SIG-M5 treated with dmso at 0.1 percent for 504 hours (cell line): ENCODE data around the gene OR56B4.
"Not testable (repeated sequence)": the region's sequence is repeated elsewhere in the genome, so short reads cannot be mapped to it uniquely, and the experiment has no call there.

Source experiments
- DNase-seq: peaks from one replicate; lab custom pipeline; 2025; ENCODE audit not compliant: unreplicated experiment; lab: John Stamatoyannopoulos, UW

The OR56B4 gene, protein sequence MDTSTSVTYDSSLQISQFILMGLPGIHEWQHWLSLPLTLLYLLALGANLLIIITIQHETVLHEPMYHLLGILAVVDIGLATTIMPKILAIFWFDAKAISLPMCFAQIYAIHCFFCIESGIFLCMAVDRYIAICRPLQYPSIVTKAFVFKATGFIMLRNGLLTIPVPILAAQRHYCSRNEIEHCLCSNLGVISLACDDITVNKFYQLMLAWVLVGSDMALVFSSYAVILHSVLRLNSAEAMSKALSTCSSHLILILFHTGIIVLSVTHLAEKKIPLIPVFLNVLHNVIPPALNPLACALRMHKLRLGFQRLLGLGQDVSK

DNA sequence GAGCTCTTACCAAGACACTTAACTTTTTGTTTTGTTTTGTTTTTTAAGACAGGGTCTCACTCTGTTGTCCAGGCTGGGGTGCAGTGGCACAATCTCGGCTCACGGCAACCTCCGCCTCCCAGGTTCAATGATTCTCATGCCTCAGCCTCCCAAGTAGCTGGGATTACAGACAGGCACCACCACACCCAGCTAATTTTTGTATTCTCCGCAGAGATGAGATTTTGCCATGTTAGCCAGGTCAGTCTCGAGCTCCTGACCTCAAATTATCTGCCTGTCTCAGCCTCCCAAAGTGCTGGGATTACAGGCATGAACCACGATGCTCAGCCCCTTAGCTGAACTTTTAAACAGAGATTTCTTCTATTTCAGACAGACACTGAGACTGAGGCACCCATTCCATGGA lies at the start of gene OR56B4:
OR56B4 (plus strand) TSS at position 301 of the 400 bp plus-strand sequence; CDS start at position 396, 95 bp downstream.
- DNase-seq = not testable (repeated sequence)

DNA sequence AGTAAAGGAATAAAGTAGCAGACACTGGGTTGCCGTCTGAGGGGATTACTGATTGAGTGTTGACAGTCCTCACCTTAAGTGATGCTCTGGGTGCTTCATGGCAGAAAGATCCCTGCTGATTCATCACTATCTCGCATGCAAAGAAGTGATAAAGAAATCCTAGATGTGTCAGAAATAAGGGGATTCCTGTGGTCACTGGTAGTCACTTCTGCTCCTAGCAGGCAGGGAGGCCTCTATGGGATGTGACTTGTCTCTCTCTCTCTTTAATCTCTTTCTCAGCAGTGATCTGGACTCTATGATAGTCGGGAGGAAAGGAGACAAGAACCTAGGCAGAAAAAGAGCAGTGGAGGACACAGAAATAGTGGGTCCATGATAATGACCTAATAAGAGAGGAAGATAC lies 46.0 kb upstream of the OR56B4 start:
- no peak for DNase-seq

DNA sequence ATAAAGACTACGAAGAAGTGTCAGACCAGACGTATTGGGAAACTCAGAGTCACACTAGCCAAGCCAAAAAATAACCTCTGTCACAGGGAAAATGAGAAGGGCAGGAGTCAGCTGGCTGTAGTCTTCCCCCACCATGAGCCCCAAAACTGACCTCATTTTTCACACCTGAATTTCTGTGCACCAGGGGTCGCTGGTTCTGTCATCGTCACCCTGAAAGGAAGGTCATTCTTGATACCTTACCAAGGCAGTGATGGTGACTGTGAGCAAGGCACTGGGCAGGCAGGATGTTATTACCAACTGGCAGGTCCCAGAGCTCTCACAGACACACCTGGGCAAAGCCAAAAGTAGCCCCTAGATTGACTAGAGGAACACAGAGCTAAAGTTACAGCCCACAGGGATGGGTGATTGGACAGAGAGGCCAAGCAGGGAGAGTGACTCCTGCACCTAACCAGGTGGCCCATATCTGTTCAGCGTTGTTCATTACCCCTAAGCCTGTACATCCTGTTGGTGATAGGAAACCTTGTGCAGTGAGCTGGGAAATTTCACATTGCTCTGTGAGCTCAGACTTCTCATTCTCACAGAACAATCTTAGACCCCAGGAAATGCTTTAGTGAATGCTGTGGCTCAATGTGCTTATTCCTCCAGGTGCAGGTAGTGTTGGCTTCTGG lies 44.7 kb upstream of the OR56B4 start:
- no peak for DNase-seq

DNA sequence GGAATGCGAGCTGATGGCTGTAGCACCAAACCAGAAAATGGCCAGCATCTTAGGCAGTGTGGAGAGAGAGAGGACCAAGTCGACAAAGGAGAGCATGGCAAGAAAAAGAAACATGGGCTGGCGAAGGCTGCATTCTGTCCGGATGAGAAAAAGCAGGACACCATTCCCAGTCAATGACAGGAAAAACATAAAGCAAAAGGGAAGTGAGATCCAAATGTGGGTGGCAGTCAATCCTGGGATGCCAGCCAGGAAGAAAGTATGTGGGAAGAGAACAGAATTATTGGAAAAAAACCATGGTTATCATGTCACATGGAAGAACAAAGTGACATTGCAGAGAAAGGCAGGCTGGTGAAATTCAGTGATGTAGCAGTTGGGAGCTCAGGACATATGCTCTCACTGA lies 40.0 kb upstream of the OR56B4 start:
- no peak for DNase-seq

DNA sequence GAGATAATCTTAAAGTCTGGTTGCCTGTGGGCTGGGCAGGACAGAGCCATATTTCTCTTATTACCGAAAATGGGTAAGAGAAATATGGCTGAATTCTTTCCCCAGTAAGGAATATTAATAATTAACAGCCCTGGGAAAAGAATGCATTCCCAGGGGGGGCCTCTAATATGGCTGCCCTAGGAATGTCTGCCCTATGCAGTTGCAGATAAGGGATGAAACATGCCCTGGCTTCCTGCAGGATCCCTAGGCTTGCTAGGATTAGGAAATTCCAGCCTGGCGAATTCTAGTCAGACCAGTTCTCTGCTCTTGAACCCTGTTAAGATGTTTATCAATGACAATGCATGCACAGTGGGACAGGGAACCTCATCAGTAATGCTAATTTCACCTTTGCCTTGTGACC lies 31.0 kb upstream of the OR56B4 start:
- not testable (repeated sequence) for DNase-seq

DNA sequence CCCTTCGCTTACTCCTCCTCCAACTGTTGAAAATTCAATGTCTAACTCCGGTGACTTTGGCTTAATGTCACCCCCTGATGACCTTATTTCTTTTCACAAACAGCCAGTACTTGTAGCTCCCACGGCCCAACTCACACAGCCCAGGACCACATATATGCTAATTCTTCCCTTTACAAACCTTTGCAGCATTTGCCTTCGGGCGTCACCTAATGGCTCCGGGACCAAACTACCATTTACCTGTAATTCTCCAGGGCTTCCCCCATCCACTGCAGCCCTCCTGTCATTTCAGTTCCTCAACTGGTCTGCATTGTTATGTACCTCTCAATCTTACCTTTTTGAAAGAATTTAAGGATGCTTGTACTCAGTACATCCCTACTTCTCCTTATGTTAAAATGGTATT lies 29.8 kb upstream of the OR56B4 start:
- no peak for DNase-seq

DNA sequence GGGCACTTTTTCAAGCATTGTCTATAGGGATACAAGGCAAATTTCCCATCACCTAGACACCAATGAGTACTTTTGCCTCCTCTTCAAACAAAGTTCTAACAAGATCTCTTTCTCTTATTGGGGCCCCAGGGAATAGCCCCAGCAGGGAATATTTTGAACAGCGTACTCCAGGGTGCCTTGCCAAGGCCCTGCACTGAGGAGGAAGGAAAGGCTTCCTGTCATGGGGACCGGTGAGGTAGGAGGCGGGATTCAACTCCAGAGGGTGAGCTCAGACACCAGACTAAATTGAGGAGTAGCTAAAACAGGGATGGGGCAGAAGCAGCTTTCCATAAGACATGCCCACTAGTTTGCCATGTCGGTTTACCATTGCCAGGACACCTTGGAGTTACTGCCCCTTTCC lies 28.0 kb upstream of the OR56B4 start:
- DNase-seq = no peak

DNA sequence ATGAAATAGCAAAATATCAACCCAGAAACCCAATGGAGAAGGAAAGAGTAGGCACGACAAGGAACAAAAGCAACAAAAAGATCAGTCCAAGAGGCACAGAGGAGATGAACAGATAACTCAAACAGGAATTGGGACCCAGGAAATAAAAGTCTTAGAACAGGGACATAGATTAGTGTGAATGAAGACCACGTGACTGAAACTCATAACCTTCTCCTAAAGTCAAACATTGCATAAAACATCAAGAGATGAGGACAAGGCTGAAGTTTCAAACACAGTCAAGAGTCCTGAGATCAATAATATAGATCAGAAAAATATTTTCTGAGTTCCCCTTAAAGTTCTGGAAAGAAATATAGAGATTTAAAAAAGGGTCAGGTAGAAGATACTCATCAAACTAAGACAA lies 24.4 kb upstream of the OR56B4 start:
- DNase-seq = no peak

DNA sequence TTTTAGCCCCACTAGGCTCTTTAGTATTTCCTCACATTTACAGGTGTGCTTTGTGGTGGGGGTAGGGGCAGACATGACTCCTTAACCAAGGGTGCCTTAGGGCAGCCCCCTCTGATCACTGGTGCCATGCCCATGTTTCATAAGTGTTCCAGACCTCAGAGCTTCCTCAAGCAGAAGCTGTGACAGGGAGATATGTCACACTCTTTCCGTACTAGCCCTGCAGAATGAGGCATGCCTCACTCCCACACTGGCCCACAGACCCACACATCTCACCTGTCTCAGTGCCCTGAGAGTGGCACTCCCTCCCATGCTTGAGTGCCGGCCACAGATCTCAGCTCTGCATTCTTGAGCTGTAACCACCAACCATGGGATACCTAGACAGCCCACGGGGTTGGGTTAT lies 22.9 kb upstream of the OR56B4 start:
- no peak for DNase-seq

DNA sequence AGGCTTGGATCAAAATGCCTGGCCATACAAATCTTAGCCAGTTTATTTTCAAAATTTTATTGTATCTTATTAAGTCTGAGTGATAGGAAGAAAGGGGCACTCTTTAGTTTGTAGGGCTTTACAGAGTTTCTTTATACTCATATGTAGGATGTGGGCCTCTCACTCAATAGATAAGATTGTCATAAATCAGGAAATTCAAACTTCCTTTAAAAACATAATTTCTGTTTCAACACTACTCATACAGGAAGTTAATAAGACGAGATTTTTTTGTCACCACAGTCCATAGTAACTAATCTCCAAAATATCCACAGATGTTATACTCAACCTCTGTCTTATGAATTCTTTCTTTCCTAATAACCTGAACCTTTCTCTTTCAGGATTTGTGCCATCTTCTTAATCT lies 13.3 kb upstream of the OR56B4 start:
- DNase-seq = no peak

DNA sequence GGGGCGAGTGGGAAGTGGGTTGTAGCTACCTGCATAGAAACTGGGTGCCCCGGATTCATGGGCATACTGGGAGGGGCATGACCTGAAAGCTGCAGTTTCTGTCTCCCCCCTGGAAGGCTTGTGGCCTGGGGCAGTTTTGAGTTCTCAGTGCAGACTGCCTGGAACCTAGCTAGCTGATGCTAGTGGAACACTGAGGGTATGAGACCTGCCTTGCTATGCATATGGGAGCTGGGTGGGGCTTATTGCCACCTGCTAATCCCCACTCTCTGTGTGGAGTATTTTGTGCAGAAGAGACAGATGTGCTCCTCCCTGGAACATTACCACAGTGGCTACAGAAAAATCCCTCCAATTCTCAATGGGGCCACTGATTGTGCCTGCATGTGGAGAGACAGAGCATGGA lies 11.7 kb upstream of the OR56B4 start:
- DNase-seq = no peak

DNA sequence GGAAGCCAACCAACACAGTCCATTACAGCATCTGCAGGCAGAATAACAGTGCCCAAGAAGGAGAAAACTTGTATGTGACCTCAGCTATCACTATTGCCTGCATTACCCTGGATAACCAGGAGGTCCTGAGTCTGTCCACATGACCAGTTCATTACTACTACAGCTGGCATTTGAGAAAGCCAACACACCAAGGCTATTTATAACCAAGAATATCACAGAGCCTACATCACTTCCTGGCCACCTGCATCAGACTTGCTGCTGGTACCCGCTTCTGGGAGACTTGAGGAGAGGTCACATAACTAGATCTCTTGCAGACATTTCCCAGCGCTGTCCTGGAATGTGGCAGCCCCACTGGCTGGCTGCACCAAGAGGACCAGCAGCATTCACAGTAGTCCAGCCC lies 11.1 kb upstream of the OR56B4 start:
- no peak for DNase-seq

DNA sequence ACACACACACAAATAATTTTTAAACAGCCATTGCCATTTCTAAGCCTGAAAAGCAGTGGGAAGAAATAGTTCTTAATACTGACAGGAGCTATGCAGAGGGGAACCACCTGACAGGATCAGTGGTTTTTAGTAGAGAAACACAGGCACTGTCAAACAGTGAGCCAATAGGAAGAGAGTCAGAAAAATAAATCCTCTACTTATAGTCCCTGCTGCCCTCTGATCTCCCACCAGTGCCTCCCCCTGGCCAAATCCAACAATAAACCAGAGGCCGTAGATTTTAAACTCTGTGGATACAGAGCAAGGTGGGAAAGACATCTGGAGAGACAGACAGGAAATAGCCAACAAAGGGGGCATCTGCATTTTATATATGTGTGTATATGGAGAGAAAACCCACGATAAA lies 7.9 kb upstream of the OR56B4 start:
- no peak for DNase-seq

DNA sequence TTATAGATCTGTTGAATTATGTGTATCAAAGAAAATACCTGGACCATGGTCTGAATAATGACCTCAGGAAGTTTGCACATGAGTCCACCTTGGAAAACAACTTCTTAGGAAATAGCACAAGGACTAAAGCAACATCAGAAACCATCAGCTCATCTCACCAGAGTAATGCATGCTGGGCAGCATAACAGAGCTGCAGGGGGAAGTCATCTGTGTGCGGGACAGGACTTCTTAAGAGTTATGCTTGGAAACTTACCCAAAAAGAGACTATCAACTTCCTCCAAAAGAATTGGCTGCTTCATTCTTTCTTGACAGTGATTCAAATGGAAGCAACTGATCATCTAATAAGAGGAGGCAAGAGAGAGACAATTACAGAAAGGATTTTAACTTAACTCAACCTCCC lies 2.5 kb downstream of the OR56B4 start:
- peak; percentile 28 for DNase-seq

DNA sequence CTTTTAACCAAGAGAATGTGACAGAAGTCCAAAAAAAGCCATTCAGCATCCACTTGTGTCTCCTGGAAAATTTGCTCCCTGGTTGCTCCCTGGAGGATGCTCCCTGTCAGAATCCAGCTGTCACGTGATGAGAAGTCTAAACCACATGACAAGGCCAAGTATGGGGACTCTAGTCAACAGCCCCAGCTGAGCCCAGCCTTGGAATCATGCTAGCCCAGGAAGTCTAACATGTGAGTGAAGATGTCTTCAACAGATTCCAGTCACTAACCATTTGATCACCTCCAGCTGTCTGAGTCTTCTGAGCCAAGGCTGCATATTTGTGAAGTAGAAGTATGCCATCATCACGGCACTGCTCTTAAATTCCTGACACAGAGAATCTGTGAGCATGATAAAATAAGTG lies 4.2 kb downstream of the OR56B4 start:
- DNase-seq = no peak

DNA sequence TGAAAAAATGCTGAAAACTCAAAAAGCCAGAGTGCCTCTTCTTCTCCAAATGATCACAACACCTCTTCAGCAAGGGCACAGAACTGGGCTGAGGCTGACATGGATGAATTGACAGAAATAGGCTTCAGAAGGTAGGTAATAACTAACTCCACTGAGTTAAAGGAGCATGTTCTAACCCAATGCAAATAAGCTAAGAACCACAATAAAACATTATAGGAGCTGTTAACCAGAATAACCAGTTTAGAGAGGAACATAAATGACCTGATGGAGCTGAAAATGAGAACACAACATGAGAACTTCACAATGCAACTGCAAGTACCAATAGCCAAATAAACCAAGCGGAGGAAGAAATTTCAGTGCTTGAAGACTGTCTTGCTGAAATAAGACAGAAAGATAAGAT lies 9.2 kb downstream of the OR56B4 start:
- no peak for DNase-seq

DNA sequence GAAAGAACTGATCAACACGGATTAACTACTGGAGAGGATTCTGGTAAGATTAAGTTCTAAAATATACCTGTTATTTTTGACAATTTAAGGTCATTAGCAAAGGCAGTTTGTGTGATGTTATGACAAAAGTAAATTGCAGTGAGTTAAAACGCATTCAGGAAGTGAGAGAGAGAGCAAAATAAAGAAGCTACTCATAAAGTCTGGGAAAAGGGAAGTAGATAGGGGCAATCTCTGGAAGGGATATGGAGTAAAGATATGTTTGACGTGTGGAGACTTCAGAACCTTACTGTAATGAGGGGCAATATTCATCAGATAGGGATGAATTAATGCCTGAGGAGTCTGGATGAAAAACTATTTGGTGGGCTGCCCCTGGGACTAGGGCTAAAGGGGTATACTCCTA lies 16.8 kb downstream of the OR56B4 start:
- peak; percentile 71 for DNase-seq

DNA sequence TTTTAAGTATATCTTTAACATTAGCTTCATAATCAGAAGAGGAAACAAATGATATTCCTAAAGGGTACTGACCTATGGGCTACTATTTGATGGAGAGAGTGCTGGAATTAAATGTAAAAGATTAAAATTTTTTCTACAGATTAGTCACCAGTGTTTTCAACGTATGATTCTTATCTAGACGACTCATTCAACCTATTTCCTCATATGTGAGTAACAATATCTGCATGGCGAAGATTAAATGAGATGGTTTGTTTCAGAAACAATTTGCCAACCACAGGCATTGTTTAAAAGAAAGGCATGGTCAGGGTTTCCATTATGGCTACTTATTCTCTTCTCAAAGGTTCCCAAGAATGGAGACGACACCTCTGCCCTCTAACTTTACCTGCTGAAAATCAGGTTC lies 20.4 kb downstream of the OR56B4 start:
- DNase-seq = peak; percentile 57

DNA sequence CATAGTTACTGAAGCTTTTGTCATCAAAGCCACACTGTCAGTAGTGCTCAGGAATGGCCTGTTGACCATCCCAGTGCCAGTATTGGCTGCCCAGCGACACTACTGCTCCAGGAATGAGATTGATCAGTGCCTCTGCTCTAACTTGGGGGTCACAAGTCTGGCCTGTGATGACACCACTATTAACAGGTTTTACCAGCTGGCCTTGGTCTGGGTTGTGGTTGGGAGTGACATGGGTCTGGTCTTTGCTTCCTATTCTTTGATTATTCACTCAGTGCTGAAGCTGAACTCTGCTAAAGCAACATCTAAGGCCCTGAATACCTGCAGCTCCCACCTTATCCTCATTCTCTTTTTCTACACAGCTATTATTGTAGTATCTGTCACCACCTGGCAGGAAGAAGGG lies 21.5 kb downstream of the OR56B4 start:
- DNase-seq = peak; percentile 61

DNA sequence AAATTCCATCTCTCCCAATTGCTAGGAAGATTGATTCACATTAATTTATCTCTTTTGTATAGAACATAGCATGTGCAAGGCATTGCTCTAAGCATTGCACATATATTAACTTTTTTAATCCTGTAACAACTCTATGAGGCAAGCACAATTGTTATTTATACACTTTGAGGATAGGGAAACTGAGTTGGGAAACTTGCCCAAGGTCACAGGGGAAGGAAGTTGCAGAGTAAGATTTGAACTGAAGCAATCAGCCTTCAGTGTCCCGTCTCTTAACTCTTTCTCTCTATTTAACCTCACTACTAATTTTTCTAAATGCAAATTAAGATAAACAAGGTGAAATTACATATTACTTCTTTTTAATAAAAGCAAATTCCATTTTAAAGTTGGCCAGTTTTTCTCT lies 22.2 kb downstream of the OR56B4 start:
- DNase-seq = peak; percentile 88

DNA sequence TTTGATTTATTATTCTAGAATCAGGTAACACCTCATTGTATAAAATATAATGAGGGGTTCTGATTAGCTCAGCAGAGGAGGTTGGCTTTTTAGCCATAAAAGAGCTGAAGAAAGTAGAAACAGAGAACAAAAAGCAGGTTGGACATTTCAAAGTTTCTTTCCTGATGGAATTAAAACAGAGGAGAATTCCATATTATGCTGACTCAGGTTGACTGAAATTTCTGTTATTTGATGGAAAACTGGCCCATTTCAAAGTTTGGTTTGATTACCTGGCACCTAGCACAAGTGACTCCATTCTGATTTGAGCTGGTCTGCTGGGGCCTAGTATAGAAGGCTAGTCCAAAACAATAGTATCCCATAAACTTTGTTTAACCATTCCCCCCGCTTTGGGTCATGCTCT lies 24.9 kb downstream of the OR56B4 start:
- DNase-seq = no peak

DNA sequence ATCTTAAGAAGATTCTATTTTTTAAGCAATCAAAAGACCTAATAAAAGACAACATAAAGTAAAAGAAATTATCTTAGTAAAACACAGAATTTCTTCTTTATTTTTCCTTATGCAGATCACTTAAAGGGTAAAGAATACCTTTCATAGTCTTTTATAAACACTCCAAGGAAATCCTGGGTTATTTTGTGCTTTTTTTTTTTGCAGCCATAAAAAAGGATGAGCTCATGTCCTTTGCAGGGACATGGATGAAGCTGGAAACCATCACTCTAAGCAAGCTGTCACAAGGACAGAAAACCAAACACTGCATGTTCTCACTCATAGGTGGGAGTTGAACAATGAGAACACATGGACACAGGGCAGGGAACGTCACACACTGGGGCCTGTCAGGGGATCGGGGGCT lies 28.5 kb downstream of the OR56B4 start:
- not testable (repeated sequence) for DNase-seq

DNA sequence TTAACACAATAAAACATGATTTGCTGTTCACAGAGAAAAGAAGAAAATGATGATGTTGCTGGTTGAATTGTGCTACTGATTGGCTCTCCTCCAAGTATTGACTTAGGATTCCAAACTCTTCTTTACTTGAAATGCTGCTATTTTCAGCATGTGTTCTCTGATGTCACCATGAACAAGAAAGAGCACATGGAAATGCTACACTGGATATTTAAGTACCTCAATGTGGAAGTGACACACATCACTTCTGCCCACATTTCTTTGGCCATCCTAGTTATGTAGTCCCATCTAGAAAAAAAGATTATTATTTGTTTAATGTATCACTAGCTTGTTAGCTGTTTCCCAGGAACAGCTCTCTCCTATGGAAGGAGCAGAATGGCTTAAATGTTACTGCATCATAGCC lies 35.5 kb downstream of the OR56B4 start:
- no peak for DNase-seq
